Choroid plexus epithelial cell (primary cell): ENCODE results near the gene POLR2F.

Experiments
- DNase-seq: peaks from one replicate; pipeline ENCODE4 v3.0.0-alpha.2; 2010; ENCODE audit warnings: low read depth
- H3K4me3 ChIP-seq: 2 replicates; pipeline ENCODE4 v1.5.1; 2011; ENCODE audit warnings: low read depth, mild to moderate bottlenecking, control low read depth, low read length, moderate library complexity
- CTCF ChIP-seq: conservative IDR thresholded peaks from 2 replicates; pipeline ENCODE4 v1.5.1; 2011; ENCODE audit warnings: low read depth, mild to moderate bottlenecking, control low read depth, inconsistent platforms, low read length, moderate library complexity

The POLR2F gene

GRCh38 chr22:37976547-37976946 is 23.0 kb downstream of the POLR2F start:
- no peak overlapping the region for H3K4me3 ChIP-seq
- TF ChIP-seq CTCF = no peak
- DNase-seq = no peak

GRCh38 chr22:37979782-37980181 is 26.3 kb downstream of the POLR2F start:
- no peak overlapping the region for H3K4me3 ChIP-seq
- no peak for TF ChIP-seq CTCF
- no peak for DNase-seq

- no peak for DNase-seq
- no peak overlapping the region for H3K4me3 ChIP-seq
- TF ChIP-seq CTCF = no peak
Measured at GRCh38 chr22:37981282-37982011, 27.9 kb downstream of the POLR2F start.

GRCh38 chr22:37982151-37982785 is 28.8 kb downstream of the POLR2F start:
- TF ChIP-seq CTCF = no peak
- H3K4me3 ChIP-seq = no peak overlapping the region
- no peak for DNase-seq

GRCh38 chr22:37982938-37983859 is 29.7 kb downstream of the POLR2F start:
- TF ChIP-seq CTCF = peak; percentile 40
- no peak for DNase-seq
- no peak overlapping the region for H3K4me3 ChIP-seq

- no peak within 1 kb of the TSS for H3K4me3 ChIP-seq
- TF ChIP-seq CTCF = no peak
- no peak for DNase-seq
Measured at GRCh38 chr22:37983860-37984791, 30.6 kb downstream of the POLR2F start, which contains the start of gene SOX10. Gene SOX10, minus strand, starts transcription at chr22:37984555. Its CDS starts 771 bp downstream, at chr22:37983784.
